Progenitor cell of endocrine pancreas (in vitro differentiated cells): ENCODE results near the gene SH3PXD2B. TPM values are rescaled to one million over a fixed set of nuclear protein-coding genes. Genes with fewer than 3 reads are reported as not detected.

ENCODE experiments used
- DNase-seq: peaks from one replicate; pipeline ENCODE4 v3.0.0; 2021; ENCODE audit warnings: low spot score; ENCODE audit not compliant: unreplicated experiment
- H3K27ac Mint-ChIP-seq: 2 replicates; pipeline ENCODE4 v1.8.0; 2021; ENCODE audit warnings: mild to moderate bottlenecking, moderate library complexity, mixed read lengths
- H3K27me3 Mint-ChIP-seq: 2 replicates; pipeline ENCODE4 v1.8.0; 2021; ENCODE audit warnings: mixed read lengths
- H3K36me3 Mint-ChIP-seq: 2 replicates; pipeline ENCODE4 v1.8.0; 2022; ENCODE audit warnings: mixed read lengths; ENCODE audit not compliant: insufficient read depth
- H3K4me1 Mint-ChIP-seq: 2 replicates; pipeline ENCODE4 v1.8.0; 2021; ENCODE audit warnings: low read depth, mixed read lengths
- H3K4me3 Mint-ChIP-seq: 2 replicates; pipeline ENCODE4 v1.8.0; 2021; ENCODE audit warnings: low read depth, mild to moderate bottlenecking, moderate library complexity, mixed read lengths
- H3K9me3 Mint-ChIP-seq: 2 replicates; pipeline ENCODE4 v1.8.0; 2021; ENCODE audit warnings: low read depth, mixed read lengths
- total RNA-seq: library from RNA; stranded (reverse); gene quantifications from 2 replicates; pipeline ENCODE4 v1.2.1, GENCODE V29; 2021
- TF ChIP-seq, protein P1 (sequence below): fragments of 200-600 bp; sonication (generic); IDR thresholded peaks from one replicate; pipeline ENCODE4 v1.5.0; 2021; ENCODE audit warnings: antibody characterized with exemption, mild to moderate bottlenecking; ENCODE audit not compliant: unreplicated experiment

Gene SH3PXD2B
- total RNA-seq, 1 donor from 2014 or later: 79.8 TPM

GRCh38 chr5:172436078-172436878, 18.0 kb downstream of the SH3PXD2B start:
- Mint-ChIP-seq H3K36me3 (peaks cover 5% of the 10 kb centered on the region), H3K27me3 (no peaks in the 10 kb centered on the region), H3K27ac (no peak overlapping the region), H3K9me3 (no peaks in the 10 kb centered on the region), H3K4me1 (peaks cover 6% of the 10 kb centered on the region), H3K4me3 (no peak overlapping the region)
- TF ChIP-seq, protein P1, sequence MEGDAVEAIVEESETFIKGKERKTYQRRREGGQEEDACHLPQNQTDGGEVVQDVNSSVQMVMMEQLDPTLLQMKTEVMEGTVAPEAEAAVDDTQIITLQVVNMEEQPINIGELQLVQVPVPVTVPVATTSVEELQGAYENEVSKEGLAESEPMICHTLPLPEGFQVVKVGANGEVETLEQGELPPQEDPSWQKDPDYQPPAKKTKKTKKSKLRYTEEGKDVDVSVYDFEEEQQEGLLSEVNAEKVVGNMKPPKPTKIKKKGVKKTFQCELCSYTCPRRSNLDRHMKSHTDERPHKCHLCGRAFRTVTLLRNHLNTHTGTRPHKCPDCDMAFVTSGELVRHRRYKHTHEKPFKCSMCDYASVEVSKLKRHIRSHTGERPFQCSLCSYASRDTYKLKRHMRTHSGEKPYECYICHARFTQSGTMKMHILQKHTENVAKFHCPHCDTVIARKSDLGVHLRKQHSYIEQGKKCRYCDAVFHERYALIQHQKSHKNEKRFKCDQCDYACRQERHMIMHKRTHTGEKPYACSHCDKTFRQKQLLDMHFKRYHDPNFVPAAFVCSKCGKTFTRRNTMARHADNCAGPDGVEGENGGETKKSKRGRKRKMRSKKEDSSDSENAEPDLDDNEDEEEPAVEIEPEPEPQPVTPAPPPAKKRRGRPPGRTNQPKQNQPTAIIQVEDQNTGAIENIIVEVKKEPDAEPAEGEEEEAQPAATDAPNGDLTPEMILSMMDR: no peak
- no peak for DNase-seq

GRCh38 chr5:172435362-172436077, 18.8 kb downstream of the SH3PXD2B start:
- no peak overlapping the region for H3K4me3 Mint-ChIP-seq
- H3K36me3 Mint-ChIP-seq: peaks cover 7% of the 10 kb centered on the region
- no peak for DNase-seq
- H3K4me1 Mint-ChIP-seq: peaks cover 6% of the 10 kb centered on the region
- H3K9me3 Mint-ChIP-seq: no peaks in the 10 kb centered on the region
- TF ChIP-seq, protein P1: no peak
- no peak overlapping the region for H3K27ac Mint-ChIP-seq
- no peaks in the 10 kb centered on the region for H3K27me3 Mint-ChIP-seq

DNA sequence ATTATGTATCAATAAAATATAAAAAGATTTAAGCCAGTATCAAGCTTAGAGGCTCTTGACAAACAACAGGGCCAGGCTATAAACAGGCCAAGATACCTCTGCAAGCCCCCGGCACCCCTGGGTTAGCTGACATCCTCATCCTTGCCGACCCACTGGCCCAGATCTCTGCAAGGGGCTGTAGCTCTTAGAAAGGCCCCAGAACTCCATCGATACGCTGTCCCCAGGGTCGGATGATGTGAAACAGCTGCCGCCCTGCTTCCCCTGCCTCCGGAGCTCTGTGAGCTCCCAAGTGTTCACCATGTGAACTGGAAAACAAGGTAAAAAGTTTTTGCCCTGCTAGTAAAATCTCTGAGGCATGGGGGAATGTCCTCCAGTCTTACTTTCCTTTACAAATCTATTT, 20.1 kb downstream of the SH3PXD2B start:
- Mint-ChIP-seq H3K4me1 (peaks cover 6% of the 10 kb centered on the region), H3K27ac (no peak overlapping the region)

GRCh38 chr5:172433513-172433912, 20.8 kb downstream of the SH3PXD2B start:
- no peaks in the 10 kb centered on the region for H3K9me3 Mint-ChIP-seq
- peaks cover 8% of the 10 kb centered on the region for H3K36me3 Mint-ChIP-seq
- TF ChIP-seq, protein P1: no peak
- no peak overlapping the region for H3K27ac Mint-ChIP-seq
- peaks cover 9% of the 10 kb centered on the region for H3K4me1 Mint-ChIP-seq
- no peak overlapping the region for H3K4me3 Mint-ChIP-seq
- no peaks in the 10 kb centered on the region for H3K27me3 Mint-ChIP-seq
- no peak for DNase-seq

More for the DNA sequence above, 20.1 kb downstream of the SH3PXD2B start:
- no peaks in the 10 kb centered on the region for H3K9me3 Mint-ChIP-seq
- no peaks in the 10 kb centered on the region for H3K27me3 Mint-ChIP-seq
- H3K4me3 Mint-ChIP-seq: no peak overlapping the region
- TF ChIP-seq, protein P1: no peak
- no peak for DNase-seq
- peaks cover 7% of the 10 kb centered on the region for H3K36me3 Mint-ChIP-seq

DNA sequence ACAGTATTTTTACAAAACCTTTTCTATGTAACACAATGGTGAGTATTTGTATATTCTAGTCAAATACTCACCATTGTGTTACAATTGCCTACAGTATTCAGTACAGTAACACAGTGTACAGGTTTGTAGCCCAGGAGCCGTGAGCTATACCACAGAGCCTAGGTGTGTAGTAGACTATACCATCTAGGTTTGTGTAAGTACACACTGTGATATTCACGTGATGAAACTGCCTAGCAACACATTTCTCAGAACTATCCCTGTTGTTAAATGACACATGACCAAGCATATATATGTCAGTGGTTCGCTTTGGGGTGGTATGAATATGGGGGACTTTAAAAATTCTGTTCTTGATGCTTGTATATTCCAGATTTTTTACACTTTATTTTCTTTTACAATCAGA, 21.3 kb downstream of the SH3PXD2B start:
- peaks cover 9% of the 10 kb centered on the region for H3K4me1 Mint-ChIP-seq
- TF ChIP-seq, protein P1: no peak
- H3K9me3 Mint-ChIP-seq: no peaks in the 10 kb centered on the region
- H3K36me3 Mint-ChIP-seq: peaks cover 9% of the 10 kb centered on the region
- no peak overlapping the region for H3K27ac Mint-ChIP-seq
- H3K27me3 Mint-ChIP-seq: no peaks in the 10 kb centered on the region
- DNase-seq: no peak
- H3K4me3 Mint-ChIP-seq: no peak overlapping the region
